Panc1 (cell line): ENCODE results near the gene EP400.

Source experiments
- CTCF ChIP-seq: fragments of 450-650 bp; IDR thresholded peaks from 2 replicates; pipeline ENCODE4 v1.5.1; 2017; ENCODE audit warnings: mild to moderate bottlenecking
- POLR2AphosphoS5 ChIP-seq: IDR thresholded peaks from 2 replicates; pipeline ENCODE4 v1.6.1; 2012; ENCODE audit warnings: mild to moderate bottlenecking, low read depth, low read length, moderate library complexity
- REST ChIP-seq, 2 experiments: IDR thresholded peaks; 2 replicates each; pipeline ENCODE4 v1.6.1; 2011 to 2012; ENCODE audit warnings: low read depth in 2 of 2, control low read depth in 1 of 2, low read length in 1 of 2, mild to moderate bottlenecking in 1 of 2, moderate library complexity in 1 of 2; ENCODE audit not compliant: insufficient read depth in 1 of 2
- TCF7L2 ChIP-seq: IDR thresholded peaks from 2 replicates; pipeline ENCODE4 v1.6.1; 2011; ENCODE audit warnings: mild to moderate bottlenecking, low read depth, low read length, inconsistent platforms

GRCh38 chr12:132071830-132072384 lies 122.2 kb downstream of the EP400 start:
- TF ChIP-seq CTCF (no peak), POLR2AphosphoS5 (no peak), REST (IDR thresholded peaks at IDR 0.05; ENCODE audit: insufficient read depth in 1 of 2, low read depth in 2 of 2, low read length in 1 of 2) (no peak), TCF7L2 (no peak)
